ENCODE results near the gene TIRAP.
"Not testable (repeated sequence)": the region's sequence is repeated elsewhere in the genome, so short reads cannot be mapped to it uniquely, and the experiment has no call there.

The TIRAP gene

GRCh38 chr11:126282736-126283591, at the start of gene TIRAP:
Gene TIRAP (plus strand): TSS chr11:126283093. CDS start chr11:126290895, 7,802 bp downstream.
- DNase-seq (ENCODE audit: low spot score), result no peak

GRCh38 chr11:126233391-126233790, 49.5 kb upstream of the TIRAP start:
- DNase-seq (ENCODE audit: low spot score), result no peak

- DNase-seq (ENCODE audit: low spot score), result no peak
Observed at GRCh38 chr11:126246636-126247035, 36.3 kb upstream of the TIRAP start.

GRCh38 chr11:126253265-126253664, 29.6 kb upstream of the TIRAP start:
- DNase-seq (ENCODE audit: low spot score), result no peak

- DNase-seq (ENCODE audit: low spot score), result no peak
Observed at GRCh38 chr11:126254819-126255218, 28.1 kb upstream of the TIRAP start.

- DNase-seq (ENCODE audit: low spot score), result not testable (repeated sequence)
Observed at GRCh38 chr11:126255507-126255906, 27.4 kb upstream of the TIRAP start.

- DNase-seq (ENCODE audit: low spot score), result no peak
Observed at GRCh38 chr11:126256216-126256615, 26.7 kb upstream of the TIRAP start.

- DNase-seq (ENCODE audit: low spot score), result no peak
Observed at GRCh38 chr11:126257144-126257543, 25.7 kb upstream of the TIRAP start.

- no peak for DNase-seq (ENCODE audit: low spot score)
Observed at GRCh38 chr11:126257764-126258163, 25.1 kb upstream of the TIRAP start.

- no peak for DNase-seq (ENCODE audit: low spot score)
Observed at GRCh38 chr11:126262216-126262615, 20.7 kb upstream of the TIRAP start.

- DNase-seq (ENCODE audit: low spot score), result no peak
Observed at GRCh38 chr11:126263489-126263888, 19.4 kb upstream of the TIRAP start.

- DNase-seq (ENCODE audit: low spot score), result no peak
Observed at GRCh38 chr11:126265811-126266210, 17.1 kb upstream of the TIRAP start.

- DNase-seq (ENCODE audit: low spot score), result no peak
Observed at GRCh38 chr11:126267650-126268049, 15.2 kb upstream of the TIRAP start.

GRCh38 chr11:126268361-126268707, 14.6 kb upstream of the TIRAP start:
- DNase-seq (ENCODE audit: low spot score), result no peak

- DNase-seq (ENCODE audit: low spot score), result peak; percentile 98
Observed at GRCh38 chr11:126268708-126269579, 13.9 kb upstream of the TIRAP start, which contains the start of the genes FOXRED1 and SRPRA. Gene FOXRED1 (plus strand): TSS chr11:126269154. CDS start chr11:126269207, 53 bp downstream. Gene SRPRA (minus strand): TSS chr11:126268895. CDS start chr11:126268804, 91 bp downstream.

- no peak for DNase-seq (ENCODE audit: low spot score)
Observed at GRCh38 chr11:126277322-126277721, 5.6 kb upstream of the TIRAP start.

GRCh38 chr11:126277780-126278179, 5.1 kb upstream of the TIRAP start:
- DNase-seq (ENCODE audit: low spot score), result no peak

- DNase-seq (ENCODE audit: low spot score), result no peak
Observed at GRCh38 chr11:126279191-126279590, 3.7 kb upstream of the TIRAP start.

GRCh38 chr11:126280595-126280994, 2.3 kb upstream of the TIRAP start:
- no peak for DNase-seq (ENCODE audit: low spot score)

GRCh38 chr11:126281245-126281644, 1.6 kb upstream of the TIRAP start:
- DNase-seq (ENCODE audit: low spot score), result no peak

- DNase-seq (ENCODE audit: low spot score), result no peak
Observed at GRCh38 chr11:126281666-126282175, 1.2 kb upstream of the TIRAP start.

- peak; percentile 44 for DNase-seq (ENCODE audit: low spot score)
Observed at GRCh38 chr11:126282361-126282735, 545 bp upstream of the TIRAP start.

- peak; percentile 34 for DNase-seq (ENCODE audit: low spot score)
Observed at GRCh38 chr11:126284829-126285228, 1.9 kb downstream of the TIRAP start.

Data from pons (tissue), 1 donor.